SU-DHL-6 (cell line): ENCODE data around the gene LSM7.

Source experiments
- H2AFZ ChIP-seq: fragments of 200-600 bp; sonication (generic); 2 replicates; pipeline ENCODE4 v1.6.1; 2014; ENCODE audit warnings: low read depth, mild to moderate bottlenecking, moderate library complexity, mixed read lengths, antibody characterized with exemption, low read length; ENCODE audit not compliant: severe bottlenecking
- H3F3A ChIP-seq: fragments of 200-600 bp; shearing (Covaris generic); 2 replicates; pipeline ENCODE4 v1.6.0; 2016; ENCODE audit warnings: antibody characterized with exemption, mild to moderate bottlenecking; ENCODE audit not compliant: insufficient read depth
- H3K27ac ChIP-seq: fragments of 200-600 bp; sonication (generic); 2 replicates; pipeline ENCODE4 v1.5.1; 2016; ENCODE audit warnings: low read depth, mild to moderate bottlenecking, low read length, moderate library complexity, mixed read lengths
- H3K27me3 ChIP-seq: fragments of 200-600 bp; sonication (generic), shearing (Covaris generic); 2 replicates; pipeline ENCODE4 v1.6.0; 2014; ENCODE audit warnings: mild to moderate bottlenecking, low read length
- H3K36me3 ChIP-seq: fragments of 200-600 bp; sonication (generic); 2 replicates; pipeline ENCODE4 v1.6.1; 2014; ENCODE audit warnings: mild to moderate bottlenecking, low read length, mixed read lengths
- H3K4me2 ChIP-seq: fragments of 300-600, 200-600 bp; shearing (Covaris generic), sonication (generic); 2 replicates; pipeline ENCODE4 v1.6.0; 2014; ENCODE audit warnings: low read length, low read depth, mild to moderate bottlenecking; ENCODE audit not compliant: poor library complexity, severe bottlenecking
- H3K4me3 ChIP-seq: fragments of 200-600 bp; sonication (generic); 2 replicates; pipeline ENCODE4 v1.5.1; 2014; ENCODE audit warnings: antibody characterized with exemption, low read length, mild to moderate bottlenecking, mixed read lengths; ENCODE audit not compliant: insufficient read depth, poor library complexity, severe bottlenecking
- H3K79me2 ChIP-seq: fragments of 200-600 bp; sonication (generic); 2 replicates; pipeline ENCODE4 v1.6.1; 2014; ENCODE audit warnings: mild to moderate bottlenecking, low read length, moderate library complexity; ENCODE audit not compliant: insufficient read depth
- H3K9ac ChIP-seq: fragments of 200-600 bp; sonication (generic); 2 replicates; pipeline ENCODE4 v1.7.0; 2014; ENCODE audit warnings: mild to moderate bottlenecking, low read length
- H3K9me2 ChIP-seq: fragments of 200-600 bp; sonication (generic); replicated peaks from 2 replicates; pipeline ENCODE4 v1.6.1; 2014; ENCODE audit warnings: low read length; ENCODE audit not compliant: insufficient read depth
- H3K9me3 ChIP-seq: fragments of 200-600 bp; sonication (generic); 2 replicates; pipeline ENCODE4 v1.6.1; 2014; ENCODE audit warnings: low read length, mixed read lengths; ENCODE audit not compliant: insufficient read depth
- H4K20me1 ChIP-seq: fragments of 200-600 bp; sonication (generic); 2 replicates; pipeline ENCODE4 v1.6.1; 2014; ENCODE audit warnings: low read depth, mild to moderate bottlenecking, antibody characterized with exemption, low read length, moderate library complexity, mixed read lengths
- CTCF ChIP-seq: fragments of 200-600 bp; sonication (generic); IDR thresholded peaks from one replicate; pipeline ENCODE4 v1.5.1; 2017; ENCODE audit warnings: antibody characterized with exemption, mild to moderate bottlenecking, low read length, moderate library complexity; ENCODE audit not compliant: insufficient read depth, poor library complexity, severe bottlenecking
- EZH2phosphoT487 ChIP-seq: fragments of 200-600 bp; sonication (generic), shearing (Covaris generic); conservative IDR thresholded peaks from 2 replicates; pipeline ENCODE4 v1.6.1; 2018; ENCODE audit warnings: mild to moderate bottlenecking, antibody characterized with exemption, low read length, moderate library complexity, mixed read lengths

Gene LSM7

DNA sequence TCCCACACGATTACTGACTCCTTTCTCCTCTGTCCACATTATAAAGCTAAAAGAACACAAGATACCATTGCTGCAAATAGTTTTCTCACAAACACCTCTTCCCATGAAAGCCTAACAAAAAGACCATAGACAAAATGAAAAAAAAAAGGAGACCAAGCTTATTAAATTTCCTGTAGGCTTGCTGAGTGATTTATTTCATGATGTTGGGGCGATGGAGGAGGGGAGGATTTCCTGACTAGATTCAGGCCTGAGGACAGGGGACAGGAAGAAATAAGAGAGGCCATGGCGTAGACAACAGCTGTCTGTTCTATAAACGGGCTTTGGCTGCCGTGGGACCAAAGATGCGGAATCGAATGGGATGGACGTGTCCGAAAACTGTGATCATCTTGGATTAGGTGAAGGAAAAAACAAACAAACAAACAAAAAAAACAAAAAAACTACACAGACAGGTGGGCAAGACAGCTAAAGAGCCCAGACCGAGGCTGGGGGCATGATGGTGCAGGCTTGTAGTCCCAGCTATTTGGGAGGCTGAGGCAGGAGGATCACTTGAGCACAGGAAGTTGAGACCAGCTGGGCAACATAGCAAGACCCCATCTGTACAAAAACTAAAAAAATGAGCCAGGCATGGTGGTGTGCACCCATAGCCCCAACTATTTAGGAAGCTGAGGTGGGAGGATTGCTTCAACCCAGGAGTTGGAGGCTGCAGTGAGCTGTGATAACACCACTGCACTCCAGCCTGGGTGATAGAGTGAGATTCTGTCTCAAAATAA, 37.0 kb upstream of the LSM7 start:
- H2AFZ ChIP-seq: no peak overlapping the region
- no peaks in the 10 kb centered on the region for H3K79me2 ChIP-seq
- no peak overlapping the region for H3K27ac ChIP-seq
- no peak overlapping the region for H3K4me2 ChIP-seq
- H3K4me3 ChIP-seq: no peak overlapping the region
- no peak for TF ChIP-seq EZH2phosphoT487
- H3K9me3 ChIP-seq: no peaks in the 10 kb centered on the region
- H3K36me3 ChIP-seq: no peaks in the 10 kb centered on the region
- no peaks in the 10 kb centered on the region for H3F3A ChIP-seq
- no peaks in the 10 kb centered on the region for H3K27me3 ChIP-seq
- H3K9me2 ChIP-seq: no peaks in the 10 kb centered on the region
- no peaks in the 10 kb centered on the region for H4K20me1 ChIP-seq
- no peak overlapping the region for H3K9ac ChIP-seq

- Histone ChIP-seq H3K79me2 (no peaks in the 10 kb centered on the region), H3K27ac (no peak overlapping the region), H4K20me1 (no peaks in the 10 kb centered on the region), H2AFZ (no peak overlapping the region), H3K9me3 (no peaks in the 10 kb centered on the region), H3K27me3 (no peaks in the 10 kb centered on the region), H3K9me2 (no peaks in the 10 kb centered on the region), H3K4me3 (no peak overlapping the region), H3K4me2 (no peak overlapping the region), H3F3A (no peaks in the 10 kb centered on the region), H3K9ac (no peak overlapping the region), H3K36me3 (no peaks in the 10 kb centered on the region)
- TF ChIP-seq EZH2phosphoT487 (no peak), CTCF (no peak)
These were observed 35.0 kb upstream of the LSM7 start for GRCh38 chr19:2363419-2363818.

DNA sequence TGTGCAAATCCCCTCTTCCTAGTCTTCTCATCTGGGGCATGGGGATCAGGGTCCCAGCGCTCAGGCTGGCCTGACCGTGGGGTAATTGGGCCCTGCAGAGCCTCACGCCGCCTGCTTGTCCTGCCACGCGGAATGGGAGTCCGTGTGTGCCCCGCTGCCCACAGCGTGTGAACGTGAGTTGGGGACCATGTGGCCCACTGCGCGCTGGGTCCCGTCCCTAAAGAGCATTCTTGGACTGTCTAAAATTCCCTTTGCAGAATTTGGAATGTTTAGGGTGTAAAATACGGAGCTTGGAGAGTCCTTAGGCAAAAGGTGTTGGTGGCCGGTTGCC, 34.5 kb upstream of the LSM7 start:
- no peaks in the 10 kb centered on the region for H3K9me3 ChIP-seq
- H3K27me3 ChIP-seq: no peaks in the 10 kb centered on the region
- H3K27ac ChIP-seq: no peak overlapping the region
- H3K79me2 ChIP-seq: no peaks in the 10 kb centered on the region
- H3K9me2 ChIP-seq: no peaks in the 10 kb centered on the region
- H3K36me3 ChIP-seq: no peaks in the 10 kb centered on the region
- no peaks in the 10 kb centered on the region for H4K20me1 ChIP-seq
- no peak overlapping the region for H3K9ac ChIP-seq
- TF ChIP-seq EZH2phosphoT487 (no peak), CTCF (no peak)
- no peak overlapping the region for H2AFZ ChIP-seq
- no peak overlapping the region for H3K4me2 ChIP-seq
- H3K4me3 ChIP-seq: no peak overlapping the region
- no peaks in the 10 kb centered on the region for H3F3A ChIP-seq

DNA sequence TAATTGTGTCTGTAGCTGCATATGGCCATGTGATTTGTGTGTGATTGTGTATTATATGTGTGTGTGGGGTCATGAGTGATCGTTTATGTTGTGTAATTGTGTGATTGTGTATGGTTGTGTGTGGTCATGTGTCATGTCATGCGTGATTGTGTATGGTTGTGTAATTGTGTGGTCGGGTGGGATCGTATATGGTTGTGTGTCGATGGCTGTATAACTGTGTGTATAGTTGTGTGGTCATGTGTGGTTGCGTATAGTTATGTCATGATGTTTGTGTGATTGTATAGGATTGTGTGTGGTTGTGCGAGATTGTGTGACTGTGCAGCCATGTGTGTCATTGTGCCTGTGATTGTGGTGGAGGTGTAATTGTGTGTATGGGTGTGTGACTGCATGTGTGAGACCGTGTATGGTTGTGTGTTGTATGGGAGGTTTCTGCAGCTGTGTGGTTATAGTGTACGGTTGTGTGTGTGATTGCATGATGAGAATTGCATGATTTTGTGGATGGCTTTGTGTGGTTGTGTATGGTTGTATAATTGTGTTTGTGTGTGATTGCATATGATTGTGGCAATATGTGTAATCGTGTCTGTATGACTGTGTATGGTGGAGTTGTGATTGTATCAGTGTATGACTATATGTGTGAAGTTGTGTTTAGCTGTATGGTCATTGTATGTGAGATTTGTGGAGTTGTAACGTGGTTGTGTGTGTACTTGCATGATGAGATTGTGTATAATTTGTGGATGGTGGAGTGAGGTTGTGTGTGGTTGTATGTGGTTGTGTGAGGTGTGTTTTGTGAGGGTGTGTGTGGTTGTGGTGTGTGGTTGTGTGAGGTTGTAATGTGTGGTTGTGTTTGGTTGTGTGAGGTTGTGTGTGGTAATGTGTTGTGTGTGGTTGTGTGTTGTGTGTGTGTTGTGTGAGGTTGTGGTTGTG, 33.9 kb upstream of the LSM7 start:
- no peak overlapping the region for H2AFZ ChIP-seq
- no peak overlapping the region for H3K9ac ChIP-seq
- no peaks in the 10 kb centered on the region for H4K20me1 ChIP-seq
- no peaks in the 10 kb centered on the region for H3K9me2 ChIP-seq
- H3K9me3 ChIP-seq: no peaks in the 10 kb centered on the region
- no peak overlapping the region for H3K4me3 ChIP-seq
- H3K36me3 ChIP-seq: no peaks in the 10 kb centered on the region
- no peak overlapping the region for H3K27ac ChIP-seq
- no peaks in the 10 kb centered on the region for H3F3A ChIP-seq
- TF ChIP-seq CTCF: no peak
- TF ChIP-seq EZH2phosphoT487: no peak
- H3K4me2 ChIP-seq: no peak overlapping the region
- no peaks in the 10 kb centered on the region for H3K79me2 ChIP-seq
- no peaks in the 10 kb centered on the region for H3K27me3 ChIP-seq
